RKO (cell line): ENCODE measurements around the gene C5orf34.
"Not testable (repeated sequence)": the region's sequence is repeated elsewhere in the genome, so short reads cannot be mapped to it uniquely, and the experiment has no call there.

Experiments used
- DNase-seq: peaks from one replicate; pipeline ENCODE4 v3.0.0-alpha.2; 2016; ENCODE audit warnings: low spot score

The C5orf34 gene

DNA sequence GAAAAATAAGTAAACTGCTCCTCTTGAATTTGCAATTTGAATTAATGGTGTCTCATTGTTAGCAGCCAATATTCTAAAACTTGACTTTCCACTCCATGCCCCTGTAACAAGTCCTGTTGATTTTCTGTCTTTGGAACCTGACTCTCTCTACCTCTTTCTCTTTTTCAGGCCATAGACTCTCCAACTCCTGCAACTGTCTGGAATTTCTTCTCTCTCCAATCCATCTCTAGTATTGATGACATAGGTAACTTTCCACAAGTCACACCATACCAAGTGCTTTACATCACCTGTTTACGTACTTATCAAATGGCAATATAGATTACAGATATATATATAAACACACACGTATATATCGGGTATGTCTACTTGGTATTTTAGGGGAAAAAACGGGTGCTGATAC, 923 bp downstream of the C5orf34 start:
- peak; percentile 20 for DNase-seq

DNA sequence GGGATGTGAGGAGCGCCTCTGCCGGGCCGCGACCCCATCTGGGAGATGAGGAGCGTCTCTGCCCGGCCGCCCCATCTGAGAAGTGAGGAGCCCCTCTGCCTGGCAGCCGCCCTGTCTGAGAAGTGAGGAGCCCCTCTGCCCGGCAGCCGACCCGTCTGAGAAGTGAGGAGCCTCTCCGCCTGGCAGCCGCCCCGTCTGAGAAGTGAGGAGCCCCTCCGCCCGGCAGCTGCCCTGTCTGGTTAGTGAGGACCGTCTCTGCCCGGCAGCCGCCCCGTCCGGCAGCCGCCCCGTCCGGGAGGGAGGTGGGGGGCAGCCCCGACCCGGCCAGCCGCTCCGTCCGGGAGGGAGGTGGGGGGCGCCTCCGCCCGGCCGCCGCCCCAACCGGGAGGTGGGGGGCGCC, 3.9 kb downstream of the C5orf34 start:
- not testable (repeated sequence) for DNase-seq

DNA sequence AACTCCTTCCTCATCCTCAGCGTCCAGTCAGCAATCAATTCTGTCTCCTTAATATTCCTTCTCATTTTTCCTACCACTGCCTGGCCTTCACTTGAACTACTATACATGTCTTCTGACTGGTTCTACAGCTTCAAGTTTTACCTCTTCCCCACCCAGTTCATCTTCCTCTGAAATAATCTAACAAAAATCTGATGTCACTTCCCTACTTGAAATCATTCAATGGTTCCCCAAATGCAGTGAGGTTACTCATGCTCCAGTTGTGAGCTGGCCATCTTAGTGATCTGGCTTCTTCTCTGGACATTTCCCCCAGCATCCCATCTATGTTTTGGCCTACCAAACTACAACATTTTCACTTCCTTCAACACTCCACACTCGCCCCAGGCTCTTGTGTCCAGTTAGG, 16.4 kb downstream of the C5orf34 start:
- no peak for DNase-seq

DNA sequence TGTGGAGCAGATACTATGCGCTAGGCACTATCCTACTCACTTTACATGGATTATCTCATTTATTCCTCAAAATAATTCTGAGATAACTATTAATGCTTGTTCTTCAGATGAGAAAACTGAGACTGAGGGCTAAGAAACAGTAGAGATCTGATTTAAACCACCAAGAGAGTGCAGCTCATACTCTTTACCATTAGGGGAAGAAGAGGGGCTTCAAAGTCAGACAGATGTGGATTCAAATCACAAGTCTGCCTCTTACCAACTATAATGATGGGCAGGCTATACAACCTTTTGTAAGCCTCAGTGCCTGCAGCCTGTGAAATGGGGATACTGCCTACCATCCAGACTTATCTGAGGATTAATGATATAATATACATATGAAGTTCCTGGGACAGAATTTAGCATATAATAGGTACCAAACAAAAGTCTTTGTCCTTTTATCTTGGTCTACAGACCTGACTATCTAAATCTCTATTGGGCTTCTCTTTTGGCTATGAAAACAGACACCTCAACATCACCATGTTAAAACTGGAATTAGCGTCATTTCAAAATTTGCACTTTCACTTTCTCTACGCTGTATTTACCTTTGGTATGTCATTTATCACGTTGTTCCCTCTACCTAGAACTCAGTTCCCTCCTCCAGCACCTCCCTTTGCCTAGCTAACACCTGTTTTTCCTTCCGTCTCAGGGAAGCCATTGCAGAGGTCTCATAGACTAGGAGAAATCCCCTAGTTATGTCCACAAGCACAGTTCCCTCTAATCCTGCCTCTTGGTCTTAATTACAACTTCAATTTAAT, 17.4 kb downstream of the C5orf34 start:
- DNase-seq, result no peak

DNA sequence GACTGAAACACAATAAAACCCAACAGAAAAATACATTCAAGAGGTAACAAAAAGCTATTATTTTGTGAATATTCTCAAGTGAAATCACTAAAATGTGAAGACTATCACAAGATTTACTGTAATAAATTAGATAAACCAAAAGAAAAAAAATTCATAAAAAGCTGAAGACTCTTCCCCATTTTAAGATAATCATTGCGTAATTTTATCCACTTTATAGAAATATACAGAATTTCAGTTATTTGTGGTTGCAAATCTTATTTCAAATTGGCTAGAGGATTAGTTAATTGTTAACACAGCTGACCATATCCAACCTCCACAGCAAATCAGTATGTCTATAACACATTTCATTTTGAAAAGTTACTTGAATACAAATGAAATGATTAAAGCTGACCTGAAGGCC, 23.6 kb downstream of the C5orf34 start:
- DNase-seq, result no peak

DNA sequence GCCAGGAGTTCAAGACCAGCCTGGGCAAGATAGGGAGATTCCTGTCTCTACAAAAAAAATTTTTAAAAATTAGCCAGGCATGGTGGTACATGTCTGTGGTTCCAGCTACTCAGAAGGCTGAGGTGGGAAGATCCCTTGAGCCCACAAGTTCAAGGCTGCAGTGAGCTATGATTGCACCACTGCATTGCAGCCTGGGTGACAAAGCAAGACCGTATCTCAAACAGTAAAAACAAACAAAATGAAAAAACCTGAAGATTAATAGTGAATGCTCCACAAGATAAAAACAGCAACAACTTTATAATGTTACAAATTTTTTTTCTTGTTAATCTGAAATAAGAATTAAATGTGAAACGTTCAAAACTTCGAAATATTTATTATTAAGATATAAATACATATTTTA, 28.6 kb downstream of the C5orf34 start:
- no peak for DNase-seq

DNA sequence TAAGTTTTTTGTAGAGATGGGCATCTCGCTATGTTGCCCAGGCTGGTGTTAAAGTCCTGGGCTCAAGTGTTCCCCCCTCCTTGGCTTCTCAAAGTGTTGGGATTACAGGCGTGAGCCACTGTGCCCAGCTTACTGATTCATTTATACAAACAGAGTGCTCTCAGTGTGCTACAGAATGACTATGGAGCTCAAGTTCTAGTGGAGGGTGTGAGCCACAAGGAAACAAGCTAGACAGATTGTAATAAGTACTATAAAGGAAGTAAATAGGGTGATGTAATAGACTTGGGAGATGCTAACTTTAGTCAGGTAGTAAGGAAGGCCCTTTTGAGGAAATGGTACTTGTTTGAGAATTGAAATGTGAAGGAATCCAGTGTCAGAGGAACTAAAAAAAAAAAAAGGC, 29.5 kb downstream of the C5orf34 start:
- peak; percentile 26 for DNase-seq

DNA sequence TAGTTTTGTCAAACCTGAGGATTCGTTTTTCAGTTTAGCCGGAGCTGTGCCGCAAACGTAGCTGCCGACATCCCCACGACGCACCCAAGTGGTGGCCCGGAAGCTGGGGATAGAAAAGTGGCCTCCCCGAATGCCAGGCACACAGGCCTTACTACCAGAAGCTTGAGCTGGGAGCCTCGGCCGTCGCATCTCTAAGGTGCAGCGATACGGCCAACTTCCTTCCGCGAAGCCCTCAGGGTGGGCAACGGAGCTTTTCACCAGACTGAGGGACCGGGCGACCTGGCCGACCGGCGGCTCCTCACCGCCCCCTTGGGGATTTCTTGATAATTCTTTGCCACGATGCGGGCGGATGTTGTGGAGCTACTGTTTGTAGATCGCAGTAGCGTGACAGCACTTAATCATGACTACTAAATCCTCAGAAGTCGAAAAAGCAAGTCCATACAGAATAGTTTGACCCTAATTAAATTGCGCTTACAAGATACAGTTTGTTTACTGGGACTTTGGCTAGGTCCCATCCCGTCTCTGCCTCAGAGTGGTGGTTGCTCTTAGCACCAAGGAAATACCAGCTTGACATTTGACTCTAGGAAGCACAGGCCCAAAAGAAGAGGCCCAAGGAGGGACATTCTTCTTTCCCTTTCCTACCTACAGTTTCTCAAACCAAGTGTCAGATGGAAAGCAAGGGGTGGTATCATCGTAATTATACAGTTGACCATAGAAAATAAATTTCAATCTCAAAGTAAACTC, 30.7 kb downstream of the C5orf34 start:
- DNase-seq, result peak; percentile 89

DNA sequence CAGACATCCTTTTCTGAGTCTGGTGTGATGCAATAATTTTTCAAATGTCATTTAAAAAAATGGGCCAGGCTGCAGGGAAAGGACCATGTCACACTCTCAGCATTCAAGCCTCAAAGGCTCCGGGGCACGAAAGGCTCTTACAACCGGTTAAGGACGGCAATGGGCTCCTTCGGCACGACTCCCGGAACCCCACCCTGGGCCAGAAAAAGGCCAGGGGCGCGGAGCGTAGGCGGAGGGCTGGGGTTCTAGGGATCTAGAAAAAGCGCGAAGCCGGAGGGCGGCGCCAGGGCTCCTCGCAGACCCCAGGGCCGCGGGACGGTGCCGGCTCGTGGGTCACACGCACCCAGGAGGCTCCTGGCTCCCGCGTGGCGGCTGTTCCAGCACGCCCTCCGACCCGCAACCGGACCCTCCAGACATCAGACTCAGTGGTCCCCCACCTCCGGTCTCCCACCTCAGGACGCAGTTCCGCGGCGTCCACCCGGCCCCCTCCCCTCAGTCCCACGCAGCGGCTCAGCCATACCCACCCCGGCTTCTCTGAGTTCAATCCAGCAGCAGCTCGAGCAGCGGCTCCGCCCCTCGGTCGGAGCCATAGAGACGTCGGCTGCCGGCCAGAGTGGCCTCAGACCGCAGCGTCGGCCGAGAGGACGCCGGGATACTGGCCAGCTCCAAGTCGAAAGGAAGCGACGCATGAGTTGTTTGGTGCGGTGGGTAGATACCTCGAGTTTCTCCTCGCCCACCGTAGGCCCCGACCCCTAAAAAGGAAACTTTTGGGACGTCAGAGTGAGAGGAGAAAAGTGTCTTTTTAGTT, 31.4 kb downstream of the C5orf34 start, which contains the start of gene TMEM267:
Gene TMEM267 (minus strand): TSS at position 568 of the 808 bp plus-strand sequence. CDS start 29,896 bp downstream, outside the sequence.
- peak; percentile 93 for DNase-seq

DNA sequence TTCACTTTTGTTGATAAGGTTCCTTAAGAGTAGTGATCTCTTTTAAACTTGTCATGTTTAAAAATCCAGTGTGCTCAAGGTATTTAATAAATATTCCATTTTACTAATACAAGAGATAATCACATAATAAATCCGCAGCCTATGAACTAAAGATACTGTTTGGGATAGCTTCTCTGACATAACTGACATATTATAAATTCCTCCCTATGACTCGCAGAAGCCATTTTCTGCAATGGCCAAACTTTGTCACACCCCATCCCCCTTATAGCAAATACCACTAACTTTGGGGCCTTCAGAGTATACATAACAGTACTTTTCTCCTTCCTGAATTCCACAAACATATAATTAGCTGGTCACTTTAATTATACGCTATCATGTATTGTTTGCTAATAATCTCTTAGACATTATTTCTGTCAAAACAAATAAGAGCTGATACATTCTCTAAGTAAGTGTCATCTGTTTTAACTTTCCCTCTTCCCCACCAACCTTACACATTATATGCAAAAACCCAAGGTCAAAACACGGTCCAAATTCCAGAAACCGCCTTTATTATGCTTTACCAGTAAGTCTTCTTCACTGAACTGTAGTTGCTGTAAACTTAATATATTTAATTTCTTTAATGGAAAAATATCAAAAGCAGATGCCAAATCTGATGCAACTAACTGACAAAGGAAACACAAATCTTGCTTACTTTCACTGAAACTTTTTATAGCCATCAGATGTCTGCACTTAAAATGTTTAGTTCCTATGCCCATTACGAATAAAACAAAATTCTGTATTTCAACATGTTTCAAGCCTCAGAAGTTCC, 32.3 kb downstream of the C5orf34 start:
- DNase-seq, result peak; percentile 61

DNA sequence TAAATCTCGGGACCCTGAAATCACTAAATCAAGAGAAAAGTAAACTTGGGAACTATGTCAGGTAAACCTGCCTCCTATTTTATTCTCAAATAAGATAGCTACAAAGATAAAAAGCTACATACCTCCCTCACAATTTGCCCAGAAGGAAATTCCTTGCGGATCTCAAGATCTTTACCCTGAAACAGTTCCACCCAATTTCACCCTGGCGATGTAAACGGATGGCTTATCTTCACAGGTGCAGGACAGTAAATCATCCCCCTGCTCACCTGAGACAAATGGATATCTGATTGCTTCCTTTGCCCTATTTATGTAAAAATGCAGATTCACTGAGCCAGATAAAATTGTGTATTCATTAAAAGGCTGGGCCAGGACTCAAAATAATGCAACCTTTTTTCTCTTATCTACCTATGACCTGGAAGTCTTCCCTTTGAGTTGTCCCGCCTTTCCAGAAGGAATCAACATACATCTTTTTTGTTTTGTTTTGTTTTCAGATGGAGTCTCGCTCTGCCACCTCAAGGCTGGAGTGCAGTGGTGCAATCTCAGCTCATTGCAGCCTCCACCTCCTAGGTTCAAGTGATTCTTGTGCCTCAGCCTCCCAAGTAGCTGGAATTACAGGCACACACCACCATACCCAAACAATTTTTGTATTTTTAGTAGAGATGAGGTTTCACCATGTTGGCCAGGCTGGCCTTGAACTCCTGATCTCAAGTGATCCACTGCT, 45.1 kb downstream of the C5orf34 start:
- DNase-seq, result no peak

DNA sequence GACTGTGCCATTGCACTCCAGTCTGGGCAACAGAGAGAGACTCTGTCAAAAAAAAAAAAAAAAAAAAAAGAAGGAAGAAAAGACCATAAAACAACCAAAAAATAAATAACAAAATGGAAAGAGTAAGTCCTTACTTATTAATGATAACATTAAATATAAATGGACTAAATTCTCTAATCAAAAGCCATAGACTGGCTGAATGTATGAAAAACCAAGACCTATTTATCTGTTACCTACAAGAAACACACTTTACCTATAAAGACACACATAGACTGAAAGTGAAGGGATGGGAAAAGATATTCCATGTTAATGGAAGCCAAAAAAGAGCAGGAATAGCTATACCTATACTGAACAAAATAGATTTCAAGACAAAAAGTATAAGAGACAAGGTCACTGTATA, 47.8 kb downstream of the C5orf34 start:
- no peak for DNase-seq

DNA sequence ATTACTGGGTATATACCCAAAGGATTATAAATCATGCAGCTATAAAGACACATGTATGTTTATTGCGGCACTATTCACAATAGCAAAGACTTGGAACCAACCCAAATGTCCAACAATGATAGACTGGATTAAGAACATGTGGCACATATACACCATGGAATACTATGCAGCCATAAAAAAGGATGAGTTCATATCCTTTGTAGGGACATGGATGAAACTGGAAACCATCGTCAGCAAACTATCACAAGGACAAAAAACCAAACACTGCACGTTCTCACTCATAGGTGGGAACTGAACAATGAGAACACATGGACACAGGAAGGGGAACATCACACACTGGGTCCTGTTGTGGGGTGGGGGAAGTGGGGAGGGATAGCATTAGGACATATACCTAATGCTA, 49.5 kb downstream of the C5orf34 start:
- DNase-seq, result not testable (repeated sequence)

DNA sequence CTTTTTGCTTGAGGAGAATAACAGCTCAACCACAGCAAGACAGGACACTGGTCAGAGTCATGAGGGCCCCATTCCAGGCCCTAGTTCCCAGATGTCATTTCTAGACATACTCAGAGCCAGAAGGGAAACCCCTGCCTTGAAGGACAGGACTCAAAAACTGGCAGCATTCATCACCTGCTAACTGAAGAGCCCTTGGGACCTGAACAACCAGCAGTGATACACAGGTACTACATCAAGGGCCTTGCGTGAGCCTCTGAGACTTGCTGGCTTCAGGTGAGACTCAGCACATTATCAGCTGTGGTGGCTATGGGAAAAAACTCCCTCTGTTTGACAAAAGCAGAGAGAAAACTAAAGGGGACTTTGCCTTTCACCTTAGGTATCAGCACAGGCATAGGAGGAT, 53.9 kb downstream of the C5orf34 start:
- DNase-seq, result no peak

DNA sequence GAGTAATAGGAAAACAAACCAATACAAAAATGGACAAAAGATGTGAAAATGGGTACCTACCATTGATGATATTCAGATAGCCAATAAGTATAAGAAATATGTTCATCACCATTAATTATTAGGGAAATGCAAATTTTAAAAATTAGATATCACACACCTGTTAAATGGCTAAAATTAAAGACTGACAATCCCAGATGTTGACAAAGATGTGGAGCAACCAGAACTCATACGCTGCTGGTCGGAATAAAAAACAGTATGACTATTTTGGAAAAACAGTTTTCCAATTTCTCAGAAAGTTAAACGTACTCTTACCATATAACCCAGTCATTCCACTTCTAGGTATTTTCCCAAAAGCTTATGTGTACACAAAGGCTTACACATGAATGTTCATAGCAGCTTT, 58.4 kb downstream of the C5orf34 start:
- no peak for DNase-seq

DNA sequence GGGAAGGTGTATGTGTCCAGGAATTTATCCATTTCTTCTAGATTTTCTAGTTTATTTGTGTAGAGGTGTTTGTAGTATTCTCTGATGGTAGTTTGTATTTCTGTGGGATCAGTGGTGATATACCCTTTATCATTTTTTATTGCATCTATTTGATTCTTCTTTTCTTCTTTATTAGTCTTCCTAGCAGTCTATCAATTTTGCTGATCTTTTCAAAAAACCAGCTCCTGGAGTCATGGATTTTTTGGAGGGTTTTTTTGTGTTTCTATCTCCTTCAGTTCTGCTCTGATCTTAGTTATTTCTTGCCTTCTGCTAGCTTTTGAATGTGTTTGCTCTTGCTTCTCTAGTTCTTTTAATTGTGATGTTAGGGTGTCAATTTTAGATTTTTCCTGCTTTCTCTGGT, 73.4 kb downstream of the C5orf34 start:
- DNase-seq, result not testable (repeated sequence)

DNA sequence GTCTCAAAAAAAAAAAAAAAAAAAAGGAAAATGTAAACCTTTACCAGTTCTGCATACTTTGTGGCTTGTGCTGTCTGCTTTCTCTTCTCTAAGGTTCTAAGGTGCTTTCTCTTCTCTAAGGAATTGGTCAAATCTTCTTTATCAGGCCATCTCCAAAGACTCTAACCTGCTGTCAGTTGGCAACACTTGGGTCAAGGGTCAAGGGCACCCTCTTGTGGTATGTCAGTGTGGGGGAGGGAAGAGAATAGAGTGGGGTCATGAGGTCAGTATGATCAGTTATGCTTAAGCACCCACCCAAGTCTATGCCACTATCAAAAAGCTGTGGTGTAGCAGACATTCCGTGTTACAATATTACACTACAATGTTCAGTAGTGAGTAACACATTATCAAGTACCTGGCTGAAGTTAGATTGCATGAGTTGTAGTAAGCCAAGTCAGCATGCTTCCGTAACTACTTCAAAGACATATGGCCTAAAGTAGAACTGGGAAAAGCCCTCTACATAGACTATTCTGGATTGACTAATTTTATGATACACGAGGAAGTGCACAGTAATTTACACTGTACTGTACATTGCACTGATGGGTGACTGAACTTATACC, 77.8 kb downstream of the C5orf34 start:
- no peak for DNase-seq
